ENCODE measurements around the gene POU2F2. TPM values are rescaled to one million over a fixed set of nuclear protein-coding genes. Genes with fewer than 3 reads are reported as not detected.
A peak's percentile ranks its signal among the peaks of the same experiment; 100 is the strongest.
"Not testable (repeated sequence)": the region's sequence is repeated elsewhere in the genome, so short reads cannot be mapped to it uniquely, and the experiment has no call there.

POU2F2 gene
- total RNA-seq, 2 donors from 2014 or later, result 0.11 to 0.83 TPM

GRCh38 chr19:42045575-42045974 lies 86.7 kb downstream of the POU2F2 start:
- no peaks in the 10 kb centered on the region for H3K36me3 ChIP-seq
- H3K9me3 ChIP-seq, result no peaks in the 10 kb centered on the region
- no peak for DNase-seq (ENCODE audit: low spot score)
- no peaks in the 10 kb centered on the region for H3K4me1 ChIP-seq
- no peak overlapping the region for H3K4me3 ChIP-seq
- no peak for TF ChIP-seq CTCF (IDR thresholded peaks at IDR 0.05)
- H3K27me3 ChIP-seq, result no peaks in the 10 kb centered on the region
- no peak overlapping the region for H3K27ac ChIP-seq

- Histone ChIP-seq H3K9me3 (no peaks in the 10 kb centered on the region), H3K27me3 (no peaks in the 10 kb centered on the region), H3K36me3 (no peaks in the 10 kb centered on the region), H3K4me1 (peaks cover 0 to 9% of the 10 kb centered on the region in 2 donors), H3K27ac (peak overlapping the region; percentile 82 to 94), H3K4me3 (no peak overlapping the region)
- no peak for DNase-seq (ENCODE audit: low spot score)
- no peak for TF ChIP-seq CTCF (IDR thresholded peaks at IDR 0.05)
These were observed 89.6 kb downstream of the POU2F2 start for GRCh38 chr19:42042455-42043170.

- Histone ChIP-seq H3K4me1 (peaks cover 0 to 15% of the 10 kb centered on the region in 2 donors), H3K27ac (peak overlapping the region; percentile 82 to 94)
- DNase-seq (ENCODE audit: low spot score); H3K9me3 ChIP-seq; H3K4me3 ChIP-seq; H3K27me3 ChIP-seq; H3K36me3 ChIP-seq: not testable (repeated sequence)
These were observed 91.8 kb downstream of the POU2F2 start for GRCh38 chr19:42040491-42040890.

GRCh38 chr19:42040031-42040430 lies 92.2 kb downstream of the POU2F2 start:
- Histone ChIP-seq H3K36me3 (no peaks in the 10 kb centered on the region), H3K27ac (peak overlapping the region; percentile 82 to 94), H3K4me3 (no peak overlapping the region), H3K4me1 (peaks cover 0 to 15% of the 10 kb centered on the region in 2 donors), H3K27me3 (no peaks in the 10 kb centered on the region), H3K9me3 (no peaks in the 10 kb centered on the region)
- no peak for DNase-seq (ENCODE audit: low spot score)
- no peak for TF ChIP-seq CTCF (IDR thresholded peaks at IDR 0.05)

- peak; percentile 69 for DNase-seq (ENCODE audit: low spot score)
- Histone ChIP-seq H3K4me3 (no peak overlapping the region), H3K27me3 (no peaks in the 10 kb centered on the region), H3K4me1 (peaks cover 0 to 18% of the 10 kb centered on the region in 2 donors), H3K9me3 (no peaks in the 10 kb centered on the region), H3K36me3 (no peaks in the 10 kb centered on the region), H3K27ac (peak overlapping the region; percentile 82 to 94)
- TF ChIP-seq CTCF (IDR thresholded peaks at IDR 0.05), result no peak
These were observed 93.6 kb downstream of the POU2F2 start for GRCh38 chr19:42038666-42039065.

DNA sequence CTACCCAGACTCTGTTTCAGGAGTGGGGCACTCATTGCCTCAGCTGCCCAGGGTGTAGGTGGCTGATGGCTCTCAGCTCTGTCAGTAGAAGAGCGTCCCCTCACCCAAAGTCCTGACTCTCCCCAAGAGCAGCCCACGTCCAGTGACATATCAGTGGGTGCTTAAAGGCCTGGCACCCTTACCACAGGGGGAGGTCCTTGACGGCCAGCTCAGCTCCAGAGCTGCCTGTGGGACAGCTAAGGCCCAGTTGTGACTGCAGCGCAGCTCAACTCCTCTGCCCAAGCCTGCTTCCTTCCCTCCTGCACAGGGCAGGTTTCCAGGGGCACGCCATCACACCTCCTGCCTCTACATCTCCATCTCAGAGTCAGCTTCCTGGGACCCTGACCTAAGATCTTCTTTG lies 94.6 kb downstream of the POU2F2 start:
- Histone ChIP-seq H3K27me3 (no peaks in the 10 kb centered on the region), H3K27ac (peak overlapping the region; percentile 82 to 94), H3K36me3 (no peaks in the 10 kb centered on the region), H3K4me3 (no peak overlapping the region), H3K9me3 (no peaks in the 10 kb centered on the region), H3K4me1 (peaks cover 0 to 18% of the 10 kb centered on the region in 2 donors)
- no peak for DNase-seq (ENCODE audit: low spot score)
- no peak for TF ChIP-seq CTCF (IDR thresholded peaks at IDR 0.05)

Small RNAs within 50 kb of the gene (microRNA-seq; reads per million reads assigned to microRNA genes)
- 0 reads per million in 2 donors for gene MIR4323 (ENCODE audit: borderline number of aligned reads in 2 of 2, borderline replicate concordance in 1 of 2)

Other genes starting within 250 kb of the POU2F2 start
- 10 to 100 TPM; 27.3 to 45.8 TPM for gene ARHGEF1, start 249.3 kb downstream of the POU2F2 start, total RNA-seq
- gene ERFL, start 204.0 kb downstream of the POU2F2 start, total RNA-seq, result not detected
- gene RABAC1, start 173.1 kb downstream of the POU2F2 start, total RNA-seq, result 100 to 1,000 TPM; 123 to 167 TPM
- gene ATP1A3, start 138.2 kb downstream of the POU2F2 start, total RNA-seq, result 100 to 1,000 TPM in 1 of 2 donors, 10 to 100 TPM in 1; 81.4 to 223 TPM
- gene GRIK5, start 62.2 kb downstream of the POU2F2 start, total RNA-seq, result 10 to 100 TPM in 1 of 2 donors, 1 to 10 TPM in 1; 8.1 to 17.1 TPM
- gene ZNF574, start 56.3 kb downstream of the POU2F2 start, total RNA-seq, result 10 to 100 TPM in 1 of 2 donors, 1 to 10 TPM in 1; 8.1 to 13.6 TPM
- 10 to 100 TPM; 19.2 to 24.8 TPM for gene DEDD2, start 85.2 kb upstream of the POU2F2 start, total RNA-seq
- 1 to 10 TPM; 2.6 to 5.4 TPM for gene ZNF526, start 87.9 kb upstream of the POU2F2 start, total RNA-seq
- 10 to 100 TPM; 18.1 to 27.9 TPM for gene GSK3A, start 110.2 kb upstream of the POU2F2 start, total RNA-seq
- 10 to 100 TPM; 26.8 to 34.9 TPM for gene ERF, start 122.7 kb upstream of the POU2F2 start, total RNA-seq
- gene CIC, start 136.8 kb upstream of the POU2F2 start, total RNA-seq, result 10 to 100 TPM; 27.4 to 53.5 TPM
- gene PRR19, start 169.7 kb upstream of the POU2F2 start, total RNA-seq, result under 1 TPM in 1 of 2 donors, not detected in 1; 0.59 TPM
- gene PAFAH1B3, start 170.2 kb upstream of the POU2F2 start, total RNA-seq, result 1 to 10 TPM; 2.2 to 8.2 TPM
- gene TMEM145, start 180.9 kb upstream of the POU2F2 start, total RNA-seq, result under 1 TPM in 1 of 2 donors, not detected in 1; 0.94 TPM
- 10 to 100 TPM; 24.3 to 31.2 TPM for gene MEGF8, start 193.2 kb upstream of the POU2F2 start, total RNA-seq

Measured in right atrium auricular region (tissue), 2 donors.